Measurements from ENCODE around the gene KCNIP4. TPM values are rescaled to one million over a fixed set of nuclear protein-coding genes. Genes with fewer than 3 reads are reported as not detected.

The KCNIP4 gene
- total RNA-seq, 3 donors from 2014 or later (not counting 1 experiment from before 2014, with no cell fraction given), result not detected

DNA sequence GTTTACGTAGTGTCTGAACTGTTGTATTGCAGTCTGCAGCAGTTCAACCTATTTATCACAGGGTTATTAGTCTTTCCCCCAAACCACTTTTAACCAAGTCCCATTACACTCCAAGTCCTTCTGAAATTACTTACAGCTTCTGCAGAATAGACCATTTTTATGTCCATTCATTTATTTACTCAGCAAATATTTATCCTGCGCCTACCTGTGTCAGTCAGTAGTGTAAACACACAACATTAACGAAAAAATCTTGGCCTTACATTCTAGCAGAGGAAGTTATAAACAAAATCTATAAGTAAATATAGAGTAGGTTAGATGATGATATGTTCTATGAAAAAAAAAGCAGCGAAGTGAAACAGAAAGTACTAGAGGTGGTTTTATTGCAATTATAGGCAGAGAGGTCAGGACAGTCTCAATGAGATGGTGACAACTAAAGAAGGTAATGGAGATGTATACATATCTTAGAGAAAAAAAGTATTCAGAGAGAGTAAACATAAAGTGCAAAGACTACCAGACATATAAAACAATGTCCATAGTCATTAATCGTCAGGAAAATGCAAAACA is 534.7 kb downstream of the KCNIP4 start:
- Mint-ChIP-seq H3K4me1 (no peaks in the 10 kb centered on the region), H3K9me3 (peaks cover 10% of the 10 kb centered on the region in 2 donors), H3K4me3 (no peak overlapping the region), H3K36me3 (no peaks in the 10 kb centered on the region), H3K27me3 (ENCODE audit: low read depth in 2 of 2) (no peaks in the 10 kb centered on the region), H3K27ac (no peak overlapping the region)
- intact Hi-C loops (cut with micrococcal nuclease), result no loop called here
- H3K4me3 ChIP-seq (ENCODE audit: low read length), result no peak overlapping the region
- H3K4me1 ChIP-seq (ENCODE audit: control insufficient read depth, insufficient read depth, low read length), result no peaks in the 10 kb centered on the region
- no peak for TF ChIP-seq CTCF (IDR thresholded peaks at IDR 0.05)
- H3K9me3 ChIP-seq (ENCODE audit: control insufficient read depth, insufficient read depth, low read length), result no peaks in the 10 kb centered on the region
- ATAC-seq, result no peak
- 96% methylated on average over 3 of the region's 5 CpGs for WGBS (ENCODE audit: insufficient coverage)
- no peak overlapping the region for H3K27ac ChIP-seq (ENCODE audit: low read length)
- no peak for DNase-seq
- no peaks in the 10 kb centered on the region for H3K27me3 ChIP-seq (ENCODE audit: control insufficient read depth, insufficient read depth, low read length)
- no peaks in the 10 kb centered on the region for H3K36me3 ChIP-seq (ENCODE audit: control insufficient read depth, insufficient read depth, low read length)

DNA sequence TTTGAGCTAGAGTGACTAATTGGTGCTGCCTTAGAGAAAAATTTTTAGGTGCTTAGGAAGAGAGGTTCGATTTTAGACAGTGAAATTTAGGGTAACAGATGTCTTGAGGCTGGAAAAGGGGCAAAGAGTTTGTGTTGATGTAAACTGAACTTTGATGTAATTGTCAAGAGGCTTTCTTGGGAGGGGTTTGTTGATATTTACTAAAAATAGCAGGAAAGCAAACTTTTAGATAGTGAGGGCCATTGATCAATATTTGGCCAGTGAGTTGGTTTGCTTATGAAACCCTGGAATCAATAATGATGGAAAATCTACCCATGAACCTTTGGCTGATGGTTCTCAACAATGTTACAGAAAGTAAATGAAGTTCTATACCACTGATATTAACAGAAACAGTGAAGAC is 537.5 kb downstream of the KCNIP4 start:
- intact Hi-C loops (cut with micrococcal nuclease), result no loop called here
- Mint-ChIP-seq H3K4me3 (no peak overlapping the region), H3K4me1 (no peaks in the 10 kb centered on the region), H3K27me3 (ENCODE audit: low read depth in 2 of 2) (no peaks in the 10 kb centered on the region), H3K36me3 (no peaks in the 10 kb centered on the region), H3K9me3 (peaks cover 9 to 12% of the 10 kb centered on the region in 2 donors), H3K27ac (no peak overlapping the region)
- H3K4me1 ChIP-seq (ENCODE audit: control insufficient read depth, insufficient read depth, low read length), result no peaks in the 10 kb centered on the region
- H3K27ac ChIP-seq (ENCODE audit: low read length), result no peak overlapping the region
- no peaks in the 10 kb centered on the region for H3K36me3 ChIP-seq (ENCODE audit: control insufficient read depth, insufficient read depth, low read length)
- ATAC-seq, result no peak
- H3K9me3 ChIP-seq (ENCODE audit: control insufficient read depth, insufficient read depth, low read length), result no peaks in the 10 kb centered on the region
- no peak for TF ChIP-seq CTCF (IDR thresholded peaks at IDR 0.05)
- H3K27me3 ChIP-seq (ENCODE audit: control insufficient read depth, insufficient read depth, low read length), result no peaks in the 10 kb centered on the region
- 17% methylated on average over 1 of the region's 1 CpG for WGBS (ENCODE audit: insufficient coverage)
- DNase-seq, result no peak
- no peak overlapping the region for H3K4me3 ChIP-seq (ENCODE audit: low read length)

GRCh38 chr4:21410372-21410771 is 538.2 kb downstream of the KCNIP4 start:
- no peak for TF ChIP-seq CTCF (IDR thresholded peaks at IDR 0.05)
- Histone ChIP-seq H3K27ac (ENCODE audit: low read length) (no peak overlapping the region), H3K4me3 (ENCODE audit: low read length) (no peak overlapping the region), H3K36me3 (ENCODE audit: control insufficient read depth, insufficient read depth, low read length) (no peaks in the 10 kb centered on the region), H3K27me3 (ENCODE audit: control insufficient read depth, insufficient read depth, low read length) (no peaks in the 10 kb centered on the region), H3K4me1 (ENCODE audit: control insufficient read depth, insufficient read depth, low read length) (no peaks in the 10 kb centered on the region), H3K9me3 (ENCODE audit: control insufficient read depth, insufficient read depth, low read length) (no peaks in the 10 kb centered on the region)
- Mint-ChIP-seq H3K4me1 (no peaks in the 10 kb centered on the region), H3K27ac (no peak overlapping the region), H3K4me3 (no peak overlapping the region), H3K9me3 (peaks cover 9 to 12% of the 10 kb centered on the region in 2 donors), H3K36me3 (no peaks in the 10 kb centered on the region), H3K27me3 (ENCODE audit: low read depth in 2 of 2) (no peaks in the 10 kb centered on the region)
- WGBS (ENCODE audit: insufficient coverage), result 70% methylated on average over 4 of the region's 4 CpGs
- DNase-seq (no peak), ATAC-seq (no peak)
- intact Hi-C loops (cut with micrococcal nuclease), result no loop called here

DNA sequence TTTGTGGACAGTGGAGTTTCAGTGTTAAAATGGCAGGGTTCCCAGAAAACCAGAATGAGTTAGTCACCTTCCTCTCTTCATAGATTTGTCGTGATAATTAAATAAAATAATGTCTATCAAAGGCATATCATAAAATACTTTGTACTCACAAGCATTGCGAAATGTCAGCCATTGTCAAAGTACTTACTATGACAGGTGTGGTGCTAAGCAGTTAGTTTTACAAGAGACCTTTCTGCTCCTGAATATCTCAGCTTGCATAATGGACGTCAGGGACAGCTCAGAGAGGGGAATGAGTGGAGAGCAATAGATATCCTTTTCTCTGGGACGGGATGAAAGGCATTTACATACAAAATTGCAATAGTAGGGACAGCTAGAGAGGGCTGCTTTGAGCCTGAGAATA is 560.9 kb downstream of the KCNIP4 start:
- no peak for TF ChIP-seq CTCF (IDR thresholded peaks at IDR 0.05)
- no peaks in the 10 kb centered on the region for H3K4me1 ChIP-seq (ENCODE audit: control insufficient read depth, insufficient read depth, low read length)
- intact Hi-C loops (cut with micrococcal nuclease), result no loop called here
- H3K4me3 ChIP-seq (ENCODE audit: low read length), result no peak overlapping the region
- DNase-seq (no peak), ATAC-seq (no peak)
- H3K36me3 ChIP-seq (ENCODE audit: control insufficient read depth, insufficient read depth, low read length), result no peaks in the 10 kb centered on the region
- H3K9me3 ChIP-seq (ENCODE audit: control insufficient read depth, insufficient read depth, low read length), result no peaks in the 10 kb centered on the region
- Mint-ChIP-seq H3K36me3 (no peaks in the 10 kb centered on the region), H3K9me3 (peaks cover 4 to 8% of the 10 kb centered on the region in 2 donors), H3K4me1 (no peaks in the 10 kb centered on the region), H3K27ac (no peak overlapping the region), H3K4me3 (no peak overlapping the region), H3K27me3 (ENCODE audit: low read depth in 2 of 2) (no peaks in the 10 kb centered on the region)
- 52% methylated on average over 3 of the region's 4 CpGs for whole genome bisulfite sequencing (ENCODE audit: insufficient coverage)
- no peak overlapping the region for H3K27ac ChIP-seq (ENCODE audit: low read length)
- no peaks in the 10 kb centered on the region for H3K27me3 ChIP-seq (ENCODE audit: control insufficient read depth, insufficient read depth, low read length)
